GM12875 (cell line): ENCODE data around the gene CNRIP1.
A peak's percentile ranks its signal among the peaks of the same experiment; 100 is the strongest.

ENCODE experiments used
- H3K4me3 ChIP-seq: one replicate; pipeline ENCODE4 v1.5.1; 2011; ENCODE audit warnings: low read depth, low read length, control low read depth
- CTCF ChIP-seq: IDR thresholded peaks from 2 replicates; pipeline ENCODE4 v1.5.1; 2011; ENCODE audit warnings: low read depth, mild to moderate bottlenecking, control low read depth, inconsistent platforms, low read length, moderate library complexity, borderline replicate concordance; ENCODE audit not compliant: insufficient read depth

CNRIP1 gene

GRCh38 chr2:68283419-68283812 lies 36.3 kb downstream of the CNRIP1 start:
- no peak for TF ChIP-seq CTCF

GRCh38 chr2:68282811-68283418 lies 36.8 kb downstream of the CNRIP1 start:
- H3K4me3 ChIP-seq = no peak overlapping the region
- TF ChIP-seq CTCF = peak; percentile 62; the same call in 1 of the 2 replicates

More at GRCh38 chr2:68283419-68283812, 36.3 kb downstream of the CNRIP1 start:
- H3K4me3 ChIP-seq = no peak overlapping the region

GRCh38 chr2:68280796-68281195 lies 39.0 kb downstream of the CNRIP1 start:
- no peak for TF ChIP-seq CTCF
- no peak overlapping the region for H3K4me3 ChIP-seq

GRCh38 chr2:68280348-68280747 lies 39.4 kb downstream of the CNRIP1 start:
- no peak overlapping the region for H3K4me3 ChIP-seq
- TF ChIP-seq CTCF = no peak

GRCh38 chr2:68279691-68280090 lies 40.1 kb downstream of the CNRIP1 start:
- H3K4me3 ChIP-seq = no peak overlapping the region
- TF ChIP-seq CTCF = no peak

- no peak overlapping the region for H3K4me3 ChIP-seq
- TF ChIP-seq CTCF = no peak
Measured at GRCh38 chr2:68278169-68278568, 41.6 kb downstream of the CNRIP1 start.

- no peak for TF ChIP-seq CTCF
- no peak overlapping the region for H3K4me3 ChIP-seq
Measured at GRCh38 chr2:68274022-68274421, 45.7 kb downstream of the CNRIP1 start.
